HCT116 (cell line): ENCODE results near the gene RXYLT1.
"Not testable (repeated sequence)": the region's sequence is repeated elsewhere in the genome, so short reads cannot be mapped to it uniquely, and the experiment has no call there.

Source experiments
- CTCF ChIP-seq, 3 experiments: fragments of 200-600 bp in 1 of 3; sonication (generic) in 1 of 3; IDR thresholded peaks in 2 of 3; conservative IDR thresholded peaks in 1 of 3; 2 replicates each; pipeline ENCODE4 v1.5.1; 2012 to 2017; ENCODE audit warnings: low read depth in 2 of 3, low read length in 2 of 3, antibody characterized with exemption in 1 of 3, borderline replicate concordance in 1 of 3, control low read depth in 1 of 3, mild to moderate bottlenecking in 1 of 3, mixed read lengths in 1 of 3, mixed run types in 1 of 3, moderate library complexity in 1 of 3; ENCODE audit not compliant: insufficient read depth in 1 of 3
- POLR2AphosphoS5 ChIP-seq: IDR thresholded peaks from 2 replicates; pipeline ENCODE4 v1.6.1; 2011; ENCODE audit warnings: mild to moderate bottlenecking, low read depth, low read length, moderate library complexity
- RAD21 ChIP-seq: IDR thresholded peaks from 2 replicates; pipeline ENCODE4 v1.6.1; 2012; ENCODE audit warnings: low read depth, mild to moderate bottlenecking
- REST ChIP-seq: IDR thresholded peaks from 2 replicates; pipeline ENCODE4 v1.6.1; 2012; ENCODE audit warnings: low read depth
- SRF ChIP-seq: IDR thresholded peaks from 2 replicates; pipeline ENCODE4 v1.6.1; 2012; ENCODE audit warnings: low read depth
- YY1 ChIP-seq: IDR thresholded peaks from 2 replicates; pipeline ENCODE4 v1.6.1; 2011; ENCODE audit warnings: low read length, low read depth, moderate library complexity, mild to moderate bottlenecking; ENCODE audit not compliant: insufficient replicate concordance; ENCODE audit errors: extremely low read depth

- not testable (repeated sequence) for TF ChIP-seq RAD21; CTCF (IDR thresholded peaks at IDR 0.05 in 2 of 3, conservative IDR thresholded peaks at IDR 0.05 in 1 of 3; ENCODE audit: borderline replicate concordance in 1 of 3, insufficient read depth in 1 of 3, low read depth in 2 of 3, low read length in 2 of 3); POLR2AphosphoS5; SRF; YY1; REST
Measured at GRCh38 chr12:63747136-63747535, 32.6 kb upstream of the RXYLT1 start.
